Activated naive CD4-positive, alpha-beta T cell treated with Interleukin-2 at 50 U/mL for 16 hours (primary cell): ENCODE data around the gene KIF5A.
A peak's percentile ranks its signal among the peaks of the same experiment; 100 is the strongest.
"Not testable (repeated sequence)": the region's sequence is repeated elsewhere in the genome, so short reads cannot be mapped to it uniquely, and the experiment has no call there.

Experiments
- DNase-seq: peaks from one replicate; pipeline ENCODE4 v3.0.0-alpha.2; 2020

The KIF5A gene

DNA sequence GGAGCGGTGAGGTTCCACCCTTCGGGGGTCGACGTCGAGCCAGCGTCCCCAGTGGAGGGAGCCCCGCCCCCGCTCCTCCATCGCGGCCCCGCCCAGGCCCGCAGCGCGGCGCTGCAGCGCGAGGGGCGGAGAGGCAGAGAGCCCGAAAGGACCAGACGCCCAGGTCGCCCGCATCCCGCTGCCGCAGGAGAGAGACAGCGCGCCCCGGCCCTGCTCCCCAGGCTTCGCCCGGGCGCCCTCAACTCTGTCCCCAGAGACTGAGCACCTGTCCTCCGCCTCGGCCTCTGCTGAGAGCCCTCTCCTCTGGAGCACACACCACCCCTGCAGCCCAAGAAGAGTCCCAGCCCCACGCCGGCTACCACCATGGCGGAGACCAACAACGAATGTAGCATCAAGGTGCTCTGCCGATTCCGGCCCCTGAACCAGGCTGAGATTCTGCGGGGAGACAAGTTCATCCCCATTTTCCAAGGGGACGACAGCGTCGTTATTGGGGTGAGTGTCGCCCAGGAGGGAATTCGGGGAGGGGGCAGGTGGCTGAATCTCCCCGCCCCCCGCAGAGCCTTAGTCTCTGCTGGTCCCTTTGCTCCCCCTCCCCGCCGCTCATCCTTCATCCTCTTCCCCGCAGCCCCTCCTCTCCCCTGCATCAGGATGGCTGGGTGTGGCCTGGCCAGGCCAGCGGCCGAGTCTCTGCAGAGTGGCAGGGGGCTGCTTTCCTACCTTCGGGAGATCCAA, at the start of gene KIF5A:
Gene KIF5A (plus strand): TSS at position 136 of the 732 bp plus-strand sequence. CDS start 228 bp downstream, at position 364.
- DNase-seq, result peak; percentile 65

DNA sequence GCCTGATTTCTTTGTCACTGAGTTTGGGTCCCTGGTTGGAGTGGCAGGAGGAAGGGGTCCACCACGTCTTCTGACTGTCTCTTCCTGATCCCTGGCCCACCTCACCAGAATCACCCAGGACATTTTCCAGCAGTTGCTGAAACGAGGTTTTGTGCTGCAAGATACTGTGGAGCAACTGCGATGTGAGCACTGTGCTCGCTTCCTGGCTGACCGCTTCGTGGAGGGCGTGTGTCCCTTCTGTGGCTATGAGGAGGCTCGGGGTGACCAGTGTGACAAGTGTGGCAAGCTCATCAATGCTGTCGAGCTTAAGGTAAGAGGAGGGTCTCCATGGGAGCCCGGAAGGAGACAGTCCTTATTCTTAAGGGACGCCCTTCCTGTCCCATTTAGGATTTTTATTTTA, 49.6 kb upstream of the KIF5A start:
- no peak for DNase-seq

DNA sequence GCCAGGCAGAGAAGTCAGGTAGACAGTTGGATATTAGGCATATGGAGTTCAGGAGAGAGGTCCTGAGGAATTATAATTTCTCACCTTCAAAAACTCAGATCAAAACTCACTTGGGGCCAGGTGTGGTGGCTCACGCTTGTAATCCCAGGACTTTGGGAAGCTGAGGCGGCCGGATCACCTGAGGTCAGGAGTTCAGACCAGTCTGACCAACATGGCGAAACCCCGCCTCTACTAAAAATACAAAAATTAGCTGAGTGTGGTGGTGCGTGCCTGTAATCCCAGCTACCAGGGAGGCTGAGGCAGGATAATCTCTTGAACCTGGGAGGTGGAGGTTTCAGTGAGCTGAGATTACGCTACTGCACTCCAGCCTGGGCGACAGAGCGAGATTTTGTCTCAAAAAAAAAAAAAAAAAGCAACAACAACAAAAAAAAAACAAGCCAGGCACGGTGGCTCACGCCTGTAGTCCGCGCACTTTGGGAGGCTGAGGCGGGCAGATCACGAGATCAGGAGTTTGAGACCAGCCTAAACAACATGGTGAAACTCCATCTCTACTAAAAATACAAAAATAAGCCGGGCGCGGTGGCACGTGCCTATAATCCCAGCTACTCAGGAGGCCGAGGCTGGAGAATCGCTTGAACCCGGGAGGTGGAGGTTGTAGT, 47.4 kb upstream of the KIF5A start:
- DNase-seq, result not testable (repeated sequence)

DNA sequence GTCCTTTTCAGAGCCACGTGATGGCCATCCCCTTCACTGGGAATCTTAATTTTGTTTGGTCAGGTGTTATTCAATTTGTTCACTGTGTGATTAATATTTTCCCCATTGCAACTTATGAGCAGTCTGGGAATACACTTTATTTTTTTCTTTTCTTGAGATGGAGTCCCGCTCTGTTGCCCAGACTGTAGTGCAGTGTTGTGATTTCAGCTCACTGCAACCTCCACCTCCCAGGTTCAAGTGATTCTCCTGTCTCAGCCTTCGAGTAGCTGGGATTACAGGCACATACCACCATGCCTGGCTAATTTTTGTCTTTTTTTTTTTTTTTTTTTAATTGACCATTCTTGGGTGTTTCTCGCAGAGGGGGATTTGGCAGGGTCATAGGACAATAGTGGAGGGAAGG, 43.3 kb upstream of the KIF5A start:
- not testable (repeated sequence) for DNase-seq

DNA sequence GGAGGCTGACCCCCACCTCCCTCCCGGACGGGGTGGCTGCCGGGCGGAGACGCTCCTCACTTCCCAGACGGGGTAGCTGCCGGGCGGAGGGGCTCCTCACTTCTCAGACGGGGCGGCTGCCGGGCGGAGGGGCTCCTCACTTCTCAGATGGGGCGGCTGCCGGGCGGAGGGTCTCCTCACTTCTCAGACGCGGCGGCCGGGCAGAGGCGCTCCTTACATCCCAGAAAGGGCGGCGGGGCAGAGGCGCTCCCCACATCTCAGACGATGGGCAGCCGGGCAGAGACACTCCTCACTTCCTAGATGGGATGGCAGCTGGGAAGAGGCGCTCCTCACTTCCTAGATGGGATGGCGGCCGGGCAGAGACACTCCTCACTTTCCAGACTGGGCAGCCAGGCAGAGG, 42.0 kb upstream of the KIF5A start:
- not testable (repeated sequence) for DNase-seq

DNA sequence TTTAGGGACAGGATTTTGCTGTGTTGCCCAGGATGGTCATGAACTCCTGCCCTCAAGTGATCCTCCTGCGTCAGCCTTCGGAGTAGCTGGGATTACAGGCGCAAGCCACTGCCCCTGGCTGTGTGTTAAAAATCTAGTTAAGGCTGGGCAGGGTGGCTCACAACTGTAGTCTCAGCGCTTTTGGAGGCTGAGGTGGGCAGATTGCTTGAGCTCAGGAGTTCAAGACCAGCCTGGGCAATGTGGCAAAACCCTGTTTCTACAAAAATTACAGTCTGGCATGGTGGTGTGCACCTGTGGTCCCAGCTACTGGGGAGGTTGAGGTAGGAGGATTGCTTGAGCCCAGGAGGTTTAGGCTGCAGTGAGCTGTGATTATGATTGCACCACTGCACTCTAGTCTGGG, 38.7 kb upstream of the KIF5A start:
- DNase-seq, result no peak

DNA sequence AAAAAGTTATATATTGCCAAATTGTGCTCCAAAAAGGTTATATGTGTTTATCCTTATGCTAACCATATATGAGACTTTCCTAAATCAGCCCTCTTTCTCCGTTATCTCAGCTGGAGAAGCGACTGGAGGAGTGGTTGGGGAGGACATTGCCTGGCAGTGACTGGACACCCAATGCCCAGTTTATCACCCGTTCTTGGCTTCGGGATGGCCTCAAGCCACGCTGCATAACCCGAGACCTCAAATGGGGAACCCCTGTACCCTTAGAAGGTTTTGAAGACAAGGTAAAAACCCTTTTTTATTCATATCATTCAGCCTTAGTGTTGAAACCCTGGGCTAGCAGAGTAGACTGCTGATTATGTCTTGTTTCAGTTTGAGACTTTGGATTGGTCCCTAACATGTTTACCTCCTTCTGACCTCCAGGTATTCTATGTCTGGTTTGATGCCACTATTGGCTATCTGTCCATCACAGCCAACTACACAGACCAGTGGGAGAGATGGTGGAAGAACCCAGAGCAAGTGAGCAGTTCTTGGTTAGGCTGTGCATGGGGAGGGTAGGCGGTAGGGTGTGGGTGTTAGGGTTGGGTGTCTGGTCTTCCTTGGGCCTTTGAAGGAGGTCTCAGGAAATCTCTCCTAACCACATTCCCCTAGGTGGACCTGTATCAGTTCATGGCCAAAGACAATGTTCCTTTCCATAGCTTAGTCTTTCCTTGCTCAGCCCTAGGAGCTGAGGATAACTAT, 38.1 kb upstream of the KIF5A start:
- DNase-seq, result no peak

DNA sequence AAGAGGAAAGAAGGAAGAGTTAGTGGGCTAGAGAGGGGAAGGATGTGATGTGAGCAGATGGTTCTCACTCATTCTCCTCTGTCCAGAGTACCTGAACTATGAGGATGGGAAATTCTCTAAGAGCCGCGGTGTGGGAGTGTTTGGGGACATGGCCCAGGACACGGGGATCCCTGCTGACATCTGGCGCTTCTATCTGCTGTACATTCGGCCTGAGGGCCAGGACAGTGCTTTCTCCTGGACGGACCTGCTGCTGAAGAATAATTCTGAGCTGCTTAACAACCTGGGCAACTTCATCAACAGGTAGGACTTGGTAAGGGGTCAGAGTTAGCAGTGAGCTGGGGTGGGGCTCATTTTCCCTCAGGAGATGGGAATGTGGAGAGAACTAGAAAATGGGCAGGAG, 37.2 kb upstream of the KIF5A start:
- no peak for DNase-seq

DNA sequence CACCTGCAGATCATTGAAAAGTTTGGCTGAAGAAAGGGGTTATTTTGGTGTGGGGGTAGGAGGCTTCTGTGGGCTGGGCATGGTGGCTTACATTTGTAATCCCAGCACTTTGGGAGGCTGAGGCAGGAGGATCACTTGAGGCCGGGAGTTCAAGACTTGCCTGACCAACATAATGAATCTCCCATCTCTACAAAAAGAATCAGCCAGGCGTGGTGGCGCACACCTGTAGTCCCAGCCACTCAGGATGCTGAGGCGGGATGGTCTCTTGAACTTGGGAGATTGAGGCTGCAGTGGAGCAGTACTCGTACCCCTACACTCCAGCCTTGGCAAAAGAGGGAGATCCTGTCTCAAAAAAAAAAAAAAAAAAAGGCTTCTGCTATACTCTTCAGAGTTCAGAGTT, 36.6 kb upstream of the KIF5A start:
- no peak for DNase-seq

DNA sequence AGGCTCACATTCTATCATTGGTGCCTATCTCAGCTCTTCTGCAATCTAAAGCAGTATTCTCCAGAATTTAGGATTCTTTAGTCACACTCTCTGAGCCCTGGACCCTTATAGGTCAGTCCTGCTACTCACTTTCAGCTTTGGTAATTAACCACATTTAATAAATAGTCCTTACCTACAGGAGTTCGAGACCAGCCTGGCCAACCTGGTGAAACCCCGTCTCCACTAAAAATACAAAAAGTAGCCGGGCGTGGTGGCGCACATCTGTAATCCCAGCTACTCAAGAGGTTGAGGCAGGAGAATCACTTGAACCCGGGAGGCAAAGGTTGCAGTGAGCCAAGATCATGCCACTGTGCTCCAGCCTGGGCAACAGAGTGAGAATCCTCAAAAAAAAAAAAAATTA, 36.2 kb upstream of the KIF5A start:
- not testable (repeated sequence) for DNase-seq

DNA sequence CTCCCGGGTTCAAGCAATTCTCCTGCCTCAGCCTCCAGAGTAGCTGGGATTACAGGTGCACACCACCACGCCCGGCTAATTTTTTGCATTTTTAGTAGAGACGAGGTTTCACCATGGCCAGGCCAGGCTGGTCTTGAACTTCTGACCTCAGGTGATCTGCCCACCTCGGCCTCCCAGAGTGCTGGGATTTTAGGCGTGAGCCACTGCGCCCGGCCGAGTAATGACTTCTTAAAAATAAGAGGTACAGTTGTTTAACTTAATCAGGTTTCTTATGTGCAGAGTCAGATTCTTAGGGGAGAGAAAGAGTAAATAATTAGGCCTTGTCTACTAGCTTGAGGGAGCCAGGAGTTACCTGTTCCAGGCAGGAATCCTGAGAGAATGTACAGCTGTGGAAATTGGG, 35.6 kb upstream of the KIF5A start:
- DNase-seq, result not testable (repeated sequence)

DNA sequence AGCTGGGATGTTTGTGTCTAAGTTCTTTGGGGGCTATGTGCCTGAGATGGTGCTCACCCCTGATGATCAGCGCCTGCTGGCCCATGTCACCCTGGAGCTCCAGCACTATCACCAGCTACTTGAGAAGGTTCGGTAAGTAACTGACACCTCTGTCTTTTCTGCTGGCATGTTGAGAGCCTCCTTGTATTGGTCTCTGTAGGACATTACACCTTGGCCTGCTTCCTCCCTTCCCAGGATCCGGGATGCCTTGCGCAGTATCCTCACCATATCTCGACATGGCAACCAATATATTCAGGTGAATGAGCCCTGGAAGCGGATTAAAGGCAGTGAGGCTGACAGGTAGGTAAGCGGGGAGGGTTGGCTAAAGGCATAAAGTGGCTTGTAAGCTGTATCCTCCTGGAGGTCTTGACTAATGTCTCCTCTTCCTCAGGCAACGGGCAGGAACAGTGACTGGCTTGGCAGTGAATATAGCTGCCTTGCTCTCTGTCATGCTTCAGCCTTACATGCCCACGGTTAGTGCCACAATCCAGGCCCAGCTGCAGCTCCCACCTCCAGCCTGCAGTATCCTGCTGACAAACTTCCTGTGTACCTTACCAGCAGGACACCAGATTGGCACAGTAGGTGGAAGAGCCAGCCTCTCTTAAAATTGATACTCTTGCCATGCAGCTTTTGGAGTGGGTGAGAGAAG, 35.0 kb upstream of the KIF5A start:
- DNase-seq, result no peak

DNA sequence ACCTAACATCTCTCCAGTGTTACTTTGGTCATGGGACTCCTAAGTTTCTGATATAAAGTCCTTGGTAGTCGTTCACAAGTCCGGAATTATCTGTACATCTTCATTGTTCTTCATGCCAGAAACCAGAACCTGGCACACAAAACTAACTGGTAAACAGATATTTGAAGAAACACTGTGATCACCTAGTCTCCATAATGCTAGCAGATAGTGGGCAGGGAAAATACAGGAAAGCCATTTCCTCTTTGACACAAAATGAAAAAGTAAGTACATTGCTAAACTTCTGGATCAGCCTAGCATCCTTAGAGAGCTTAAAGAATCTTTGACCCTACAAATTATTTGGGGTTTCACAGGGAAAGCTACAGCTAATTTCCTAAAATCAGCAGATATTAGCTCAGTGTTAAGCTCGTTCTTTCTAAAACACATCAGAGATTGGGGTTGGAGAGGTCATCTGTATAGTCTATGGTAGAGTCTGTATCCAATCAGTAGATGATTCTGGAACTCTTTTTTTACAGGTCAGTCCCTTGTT, 34.4 kb upstream of the KIF5A start:
- no peak for DNase-seq

DNA sequence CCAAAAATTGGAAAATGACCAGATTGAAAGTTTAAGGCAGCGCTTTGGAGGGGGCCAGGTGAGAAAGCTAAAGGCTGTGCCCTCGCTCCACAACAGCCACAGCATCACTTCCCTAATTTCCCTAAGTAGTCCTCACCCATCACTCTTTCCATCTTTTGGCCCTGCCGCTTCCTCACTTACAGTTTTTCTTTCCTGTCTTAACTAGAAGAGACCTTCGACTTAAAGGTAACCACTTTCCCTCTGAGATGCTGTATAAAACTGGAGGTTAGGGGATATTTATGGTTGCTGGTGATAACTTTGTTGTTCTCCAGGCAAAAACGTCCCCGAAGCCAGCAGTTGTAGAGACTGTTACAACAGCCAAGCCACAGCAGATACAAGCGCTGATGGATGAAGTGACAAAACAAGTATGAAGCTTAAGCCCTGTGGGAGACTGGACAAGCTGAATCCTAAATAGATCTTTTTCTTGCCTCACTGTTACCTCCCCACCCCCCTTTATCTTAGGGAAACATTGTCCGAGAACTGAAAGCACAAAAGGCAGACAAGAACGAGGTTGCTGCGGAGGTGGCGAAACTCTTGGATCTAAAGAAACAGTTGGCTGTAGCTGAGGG, 33.8 kb upstream of the KIF5A start:
- no peak for DNase-seq

DNA sequence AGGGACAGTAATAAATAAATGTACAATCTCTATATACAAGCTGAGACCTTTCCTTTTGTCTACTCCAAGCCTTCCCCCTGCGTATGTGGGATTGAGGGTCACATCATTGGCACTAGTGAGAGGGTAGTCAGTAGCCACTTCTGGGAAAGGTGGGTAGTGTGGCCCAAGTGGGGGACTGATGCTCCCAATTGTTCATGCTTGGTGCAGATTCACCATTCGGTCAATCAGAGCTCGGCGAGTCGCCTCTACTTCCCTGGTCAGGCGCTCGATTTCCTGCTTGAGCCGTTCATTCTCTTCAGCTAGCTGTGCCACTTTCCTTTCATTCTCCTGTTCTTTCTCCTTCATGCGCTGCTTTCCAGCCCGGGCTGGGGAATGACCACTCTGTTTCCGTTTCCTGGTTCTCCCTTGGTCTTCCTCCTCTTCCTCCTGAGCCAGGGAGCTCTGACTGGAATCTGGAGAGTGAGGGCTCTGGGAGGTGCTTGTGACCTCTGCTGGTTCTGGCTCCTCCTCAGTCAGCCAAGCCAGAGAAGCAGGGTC, 33.2 kb upstream of the KIF5A start:
- no peak for DNase-seq

DNA sequence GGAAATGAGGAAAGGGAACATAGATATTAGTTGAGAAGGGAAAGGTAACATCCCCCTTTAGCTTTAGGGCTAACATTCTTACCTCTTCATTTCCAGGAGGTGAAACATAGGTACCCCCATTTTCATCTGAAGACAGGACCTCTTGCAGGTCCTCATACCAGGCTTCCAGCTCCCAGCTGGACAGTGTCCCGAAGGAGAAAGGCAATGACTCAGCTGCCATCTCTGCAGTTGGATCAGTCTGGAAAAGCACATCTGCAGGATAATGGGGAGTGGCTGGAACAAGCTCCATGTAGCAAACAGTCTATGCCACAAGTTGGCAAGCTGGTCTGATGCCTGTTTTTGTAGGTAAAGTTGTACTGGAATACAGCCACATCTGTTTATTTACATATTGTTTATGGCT, 32.7 kb upstream of the KIF5A start:
- DNase-seq, result no peak

DNA sequence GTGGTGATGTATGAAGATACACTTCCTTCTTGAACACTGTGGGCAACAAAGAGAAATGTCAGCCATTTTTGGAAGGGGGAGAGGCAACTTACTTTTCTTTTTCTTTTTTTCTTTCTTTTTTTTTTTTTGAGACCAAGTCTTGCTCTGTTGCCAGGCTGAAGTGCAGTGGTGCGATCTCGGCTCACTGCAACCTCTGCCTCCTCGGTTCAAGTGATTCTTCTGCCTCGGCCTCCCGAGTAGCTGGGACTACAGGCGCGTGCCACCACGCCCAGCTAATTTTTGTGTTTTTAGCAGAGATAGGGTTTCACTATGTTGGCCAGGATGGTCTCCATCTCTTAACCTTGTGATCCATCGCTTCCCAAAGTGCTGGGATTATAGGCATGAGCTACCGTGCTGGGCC, 32.1 kb upstream of the KIF5A start:
- not testable (repeated sequence) for DNase-seq

DNA sequence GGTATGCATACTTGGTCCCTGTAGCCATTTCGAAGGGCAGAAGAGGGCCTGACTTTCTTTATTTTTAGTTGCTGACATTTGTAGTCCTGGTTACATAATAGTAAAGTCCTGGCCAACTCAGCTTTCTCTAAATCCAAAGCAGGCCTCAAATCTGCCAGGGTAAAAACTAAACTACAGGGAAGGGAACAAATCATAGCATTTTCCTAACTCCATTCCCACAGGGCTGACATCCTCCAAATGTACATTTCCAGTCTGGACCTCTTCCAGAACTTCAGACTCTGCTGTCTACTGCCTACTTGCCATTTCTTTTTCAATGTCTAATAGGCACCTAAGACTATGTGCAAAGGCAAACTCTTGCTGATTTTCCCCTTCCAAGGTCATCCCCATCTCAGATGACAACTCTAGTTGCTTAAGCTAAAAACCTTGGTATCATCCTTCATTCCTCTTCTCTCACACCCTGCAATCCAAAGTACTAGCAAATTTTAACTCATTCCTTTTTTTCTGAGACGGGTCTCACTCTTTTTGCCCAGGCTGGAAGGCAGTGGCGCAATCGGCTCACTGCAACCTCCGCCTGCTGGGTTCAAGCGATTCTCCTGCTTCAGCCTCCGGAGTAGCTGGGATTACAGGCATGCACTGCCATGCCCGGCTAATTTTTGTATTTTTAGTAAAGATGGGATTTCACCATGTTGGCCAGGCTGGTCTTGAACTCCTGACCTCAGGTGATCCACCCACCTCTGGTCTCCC, 31.5 kb upstream of the KIF5A start:
- no peak for DNase-seq

DNA sequence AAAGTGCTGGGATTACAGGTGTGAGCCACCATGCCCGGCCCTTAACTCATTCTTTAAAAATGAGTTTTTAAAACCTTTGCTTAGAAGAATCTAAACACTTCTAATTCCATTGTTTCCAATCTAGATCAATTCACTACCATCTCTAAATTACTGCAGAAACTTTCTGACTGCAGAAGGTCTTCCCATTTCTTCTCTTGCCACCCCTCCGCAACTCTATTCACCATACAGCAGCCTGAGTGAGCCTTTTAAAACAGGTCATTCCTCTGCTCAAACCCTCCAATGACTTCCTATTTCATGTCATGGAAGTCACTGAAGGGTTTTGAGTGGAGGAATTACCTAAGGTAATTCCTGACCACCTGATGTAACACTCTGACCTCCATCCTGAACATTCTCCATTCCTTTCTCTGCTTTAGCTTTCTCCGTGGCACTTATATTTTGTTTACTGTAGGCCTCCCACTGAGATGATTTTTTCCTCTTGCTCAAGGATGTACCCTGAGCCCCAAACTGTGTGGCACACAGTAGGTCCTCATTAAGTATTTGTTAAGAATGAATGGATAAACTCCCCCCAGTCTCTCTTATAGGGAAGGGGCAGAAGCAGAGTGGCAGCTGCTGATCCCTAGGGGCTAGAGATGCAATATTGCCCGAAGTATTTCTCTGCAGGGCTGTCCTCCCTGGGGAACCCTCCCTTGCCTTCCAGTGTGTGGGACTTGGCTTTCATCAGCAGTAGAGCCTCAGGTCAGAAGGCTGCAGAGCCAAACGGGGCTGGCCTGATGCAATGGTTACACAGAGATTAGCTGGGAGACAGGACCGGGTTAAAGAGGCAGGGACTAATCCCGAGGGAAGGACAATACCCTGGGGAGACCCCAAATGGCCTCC, 30.7 kb upstream of the KIF5A start:
- DNase-seq, result no peak

DNA sequence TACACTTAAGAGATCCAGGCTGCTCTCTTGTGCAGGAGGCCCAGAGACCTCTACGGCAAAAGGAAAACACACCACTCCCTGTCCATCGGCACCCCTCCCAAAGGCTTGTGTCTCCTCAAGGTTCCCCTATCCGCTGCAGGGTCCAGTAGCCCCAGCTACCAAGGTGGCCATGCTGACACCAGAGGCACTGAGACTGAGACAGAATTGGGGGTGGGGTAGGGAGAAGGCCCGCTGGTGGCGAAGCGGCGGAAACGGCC, 30.1 kb upstream of the KIF5A start:
- peak; percentile 32 for DNase-seq
